ENCODE data around the gene SNRPA.

DNA sequence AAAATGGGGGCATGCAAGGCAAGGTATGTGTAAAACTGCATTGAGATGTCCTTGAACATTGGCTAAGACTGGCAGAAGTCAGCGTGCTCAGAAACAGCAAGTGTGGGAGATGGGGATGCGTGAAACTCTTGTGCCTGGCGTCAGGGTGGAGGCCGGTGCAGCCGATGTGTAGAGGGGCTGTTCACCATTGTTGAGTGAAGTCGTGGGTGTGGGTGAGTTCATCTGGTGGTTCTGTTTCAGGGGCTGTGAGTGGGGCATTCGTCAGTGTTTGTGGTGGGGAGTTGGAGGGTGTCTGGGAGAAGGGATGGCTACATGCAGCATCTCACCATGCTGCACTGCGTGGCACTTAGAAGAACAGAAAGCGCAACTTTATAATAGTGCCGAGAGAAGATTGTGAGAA, 13.0 kb downstream of the SNRPA start:
- no peak for TF ChIP-seq POLR2A (IDR thresholded peaks at IDR 0.05)
- TF ChIP-seq, protein P1, sequence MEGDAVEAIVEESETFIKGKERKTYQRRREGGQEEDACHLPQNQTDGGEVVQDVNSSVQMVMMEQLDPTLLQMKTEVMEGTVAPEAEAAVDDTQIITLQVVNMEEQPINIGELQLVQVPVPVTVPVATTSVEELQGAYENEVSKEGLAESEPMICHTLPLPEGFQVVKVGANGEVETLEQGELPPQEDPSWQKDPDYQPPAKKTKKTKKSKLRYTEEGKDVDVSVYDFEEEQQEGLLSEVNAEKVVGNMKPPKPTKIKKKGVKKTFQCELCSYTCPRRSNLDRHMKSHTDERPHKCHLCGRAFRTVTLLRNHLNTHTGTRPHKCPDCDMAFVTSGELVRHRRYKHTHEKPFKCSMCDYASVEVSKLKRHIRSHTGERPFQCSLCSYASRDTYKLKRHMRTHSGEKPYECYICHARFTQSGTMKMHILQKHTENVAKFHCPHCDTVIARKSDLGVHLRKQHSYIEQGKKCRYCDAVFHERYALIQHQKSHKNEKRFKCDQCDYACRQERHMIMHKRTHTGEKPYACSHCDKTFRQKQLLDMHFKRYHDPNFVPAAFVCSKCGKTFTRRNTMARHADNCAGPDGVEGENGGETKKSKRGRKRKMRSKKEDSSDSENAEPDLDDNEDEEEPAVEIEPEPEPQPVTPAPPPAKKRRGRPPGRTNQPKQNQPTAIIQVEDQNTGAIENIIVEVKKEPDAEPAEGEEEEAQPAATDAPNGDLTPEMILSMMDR (IDR thresholded peaks at IDR 0.05 in 4 of 5, conservative IDR thresholded peaks at IDR 0.05 in 1 of 5) = no peak

All from gastrocnemius medialis (tissue), 4 donors.